GM18868 (cell line): ENCODE results near the gene GASK1B.
A peak's percentile ranks its signal among the peaks of the same experiment; 100 is the strongest.

Experiments
- ATAC-seq: cut with Tn5 transposase; IDR thresholded peaks from one replicate; pipeline ENCODE4 v1.9.1; 2021; ENCODE audit warnings: mild to moderate bottlenecking, moderate library complexity; ENCODE audit not compliant: unreplicated experiment

Gene GASK1B

DNA sequence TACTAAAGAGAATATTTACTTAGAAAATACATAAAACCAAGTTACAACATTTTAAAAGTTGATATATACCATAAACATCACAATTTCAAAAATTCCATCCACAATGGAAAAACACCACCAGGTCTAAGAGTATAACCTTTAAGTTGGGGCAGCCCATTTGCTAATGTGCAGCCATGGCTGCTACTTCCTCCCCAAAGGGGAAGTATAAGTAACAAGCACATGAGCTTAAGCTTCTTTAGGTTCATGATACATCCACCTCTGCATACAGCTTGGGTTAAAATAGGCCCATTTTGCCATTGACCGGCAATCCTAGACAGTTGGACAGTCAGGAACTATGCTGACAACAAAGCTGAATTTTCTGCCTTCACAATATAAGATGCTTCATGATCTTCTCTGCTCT lies 16.6 kb upstream of the GASK1B start:
- no peak for ATAC-seq

DNA sequence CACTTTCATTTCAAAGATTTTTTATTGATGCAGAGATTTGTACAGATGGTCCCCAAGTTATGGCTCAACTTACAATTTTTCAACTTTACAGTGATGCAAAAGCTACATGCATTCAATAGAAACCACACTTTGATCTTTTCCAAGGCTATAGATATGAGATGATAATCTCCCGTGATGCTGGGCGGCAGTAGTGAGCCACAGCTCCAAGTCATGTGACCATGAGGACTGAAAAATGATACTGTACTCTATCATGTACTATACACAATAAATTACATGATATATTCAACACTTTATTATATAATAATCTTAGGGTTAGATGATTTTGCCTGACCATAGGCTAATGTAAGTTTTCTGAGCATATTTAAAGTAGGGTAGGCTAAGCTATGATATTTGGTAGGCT lies 14.0 kb upstream of the GASK1B start:
- no peak for ATAC-seq

DNA sequence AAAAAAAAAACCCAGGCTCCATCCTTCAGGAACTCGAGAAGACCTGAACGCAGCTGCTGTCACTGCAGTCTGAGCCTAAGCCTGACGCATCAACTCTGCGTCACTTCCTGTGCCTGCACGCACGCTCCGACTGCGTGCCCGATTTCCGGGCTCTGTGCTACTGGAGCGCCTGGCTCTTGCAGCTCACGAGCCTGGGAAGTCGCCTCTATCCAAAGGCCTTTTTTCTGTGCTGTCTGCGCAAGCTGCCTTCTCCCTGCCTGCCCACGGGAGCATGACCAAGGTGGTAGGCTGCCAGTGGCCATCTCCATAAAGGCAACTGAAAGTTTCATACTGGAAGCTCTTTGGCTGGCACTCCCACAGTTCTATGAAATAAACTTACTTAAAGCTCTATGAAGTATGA lies 9.9 kb upstream of the GASK1B start:
- no peak for ATAC-seq

DNA sequence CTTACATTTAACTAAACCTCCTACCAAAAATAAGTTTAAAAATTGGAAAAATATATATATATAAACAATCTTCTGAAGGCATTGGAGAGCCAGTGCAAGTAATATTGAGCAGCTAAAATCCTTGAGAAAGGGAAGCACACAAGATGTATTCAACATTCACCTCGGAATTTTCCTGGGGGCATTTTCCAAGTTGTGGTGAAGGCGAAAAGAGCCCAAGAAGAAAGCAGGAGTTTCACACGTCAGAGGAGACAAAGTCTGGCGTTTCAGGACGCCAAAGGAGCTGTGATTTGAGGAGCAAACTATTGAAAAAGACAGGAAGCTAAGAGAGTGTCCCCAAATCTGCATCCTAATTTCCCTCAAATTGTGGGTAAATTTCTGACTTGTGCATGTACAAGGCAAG lies 9.1 kb upstream of the GASK1B start:
- ATAC-seq = no peak

DNA sequence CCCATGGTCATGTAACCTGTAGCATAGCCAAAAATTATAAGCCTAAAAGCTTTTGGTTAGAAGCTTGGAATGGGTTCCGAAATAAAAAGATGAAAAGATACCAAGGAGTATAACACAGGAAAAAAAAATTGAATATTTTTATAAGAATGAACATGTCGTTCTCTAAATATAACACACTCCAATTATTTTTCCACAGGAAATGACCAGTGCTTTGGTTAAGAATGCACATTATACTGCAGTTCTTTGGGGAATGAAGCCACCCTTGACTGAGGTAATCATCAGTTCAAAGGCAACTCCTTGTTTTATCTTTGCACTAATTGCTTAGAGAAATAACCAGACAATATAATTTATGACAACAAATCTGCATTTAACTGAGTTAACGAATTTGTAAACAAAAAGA lies 6.6 kb upstream of the GASK1B start:
- ATAC-seq = no peak

DNA sequence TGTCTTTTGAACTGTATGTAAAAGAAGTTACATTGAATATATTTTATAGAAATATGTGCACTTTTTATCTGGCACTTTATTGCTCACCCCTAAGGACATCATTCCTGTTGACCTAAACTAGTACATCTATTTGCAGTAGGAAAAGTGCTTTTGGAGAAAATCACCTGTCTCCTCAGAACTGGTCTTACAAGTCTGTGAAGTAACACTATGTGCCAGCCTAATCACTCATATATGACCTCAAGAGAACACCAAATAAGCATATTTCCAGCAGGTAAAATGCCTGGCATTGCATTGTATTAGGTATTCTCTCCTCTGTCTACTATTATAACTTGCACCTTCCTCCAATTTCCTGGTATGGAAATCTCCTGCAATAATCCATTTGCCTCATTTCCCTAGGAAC lies 4.0 kb upstream of the GASK1B start:
- ATAC-seq = no peak

DNA sequence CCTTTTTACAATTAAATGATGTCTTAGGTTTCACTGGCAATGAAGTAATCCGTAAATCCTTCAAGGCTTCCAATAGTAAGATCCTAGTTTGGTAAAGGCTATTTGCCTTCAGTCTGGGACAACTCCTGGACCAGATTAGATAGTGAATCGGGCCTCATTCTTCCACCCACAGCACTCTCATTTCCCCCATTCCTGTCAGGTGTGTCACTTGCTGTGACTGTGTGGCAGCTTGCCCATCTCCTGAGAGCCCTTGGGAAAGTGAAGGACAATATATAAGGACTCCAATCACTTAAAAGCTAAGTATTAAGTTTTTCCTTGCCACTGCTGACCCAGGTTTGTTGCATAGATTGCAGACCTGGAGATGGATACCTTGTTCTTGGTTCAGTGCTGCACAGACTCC lies 3.3 kb upstream of the GASK1B start:
- no peak for ATAC-seq

DNA sequence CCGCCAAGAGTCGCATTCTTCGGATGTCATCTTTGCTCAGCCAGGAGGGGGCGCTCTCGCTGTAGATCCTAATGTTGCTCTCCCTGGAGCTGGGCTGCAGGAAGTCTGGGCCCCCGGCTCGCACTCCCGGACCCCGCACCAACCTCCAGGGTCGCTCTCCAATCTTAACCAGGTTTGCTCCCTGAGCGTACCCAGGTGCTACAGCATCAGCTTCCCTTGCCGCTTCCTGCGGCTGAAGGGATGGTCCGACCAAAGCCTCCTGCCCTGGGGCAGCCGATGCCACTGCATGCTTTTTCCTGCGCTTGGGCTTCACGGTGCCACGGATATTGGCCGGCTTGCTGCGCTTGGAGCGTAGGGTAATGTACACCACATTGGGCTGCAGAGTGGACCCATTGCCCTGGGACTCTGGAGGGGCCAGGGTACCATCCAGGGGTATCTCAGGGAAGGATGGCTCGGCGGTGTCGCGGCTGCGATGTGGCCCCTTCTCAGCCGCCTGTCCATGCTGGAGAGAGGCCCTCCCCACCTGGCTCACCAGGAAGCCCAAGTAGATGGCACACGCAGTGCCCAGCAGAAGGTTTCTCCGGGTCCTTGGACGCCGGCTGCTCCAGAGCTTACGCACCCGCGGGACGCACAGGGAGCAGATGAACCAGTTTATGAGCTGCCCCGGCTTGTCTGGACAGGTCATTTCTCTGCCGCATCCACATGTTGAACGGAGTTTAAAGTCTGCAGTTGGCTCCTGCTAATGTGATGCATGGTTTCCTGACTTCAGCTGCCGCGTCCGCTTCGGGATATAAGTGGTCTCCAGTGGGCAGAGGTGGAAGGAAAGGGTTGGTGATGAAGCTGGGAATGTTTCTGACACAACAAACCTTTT lies 1.9 kb downstream of the GASK1B start:
- no peak for ATAC-seq

DNA sequence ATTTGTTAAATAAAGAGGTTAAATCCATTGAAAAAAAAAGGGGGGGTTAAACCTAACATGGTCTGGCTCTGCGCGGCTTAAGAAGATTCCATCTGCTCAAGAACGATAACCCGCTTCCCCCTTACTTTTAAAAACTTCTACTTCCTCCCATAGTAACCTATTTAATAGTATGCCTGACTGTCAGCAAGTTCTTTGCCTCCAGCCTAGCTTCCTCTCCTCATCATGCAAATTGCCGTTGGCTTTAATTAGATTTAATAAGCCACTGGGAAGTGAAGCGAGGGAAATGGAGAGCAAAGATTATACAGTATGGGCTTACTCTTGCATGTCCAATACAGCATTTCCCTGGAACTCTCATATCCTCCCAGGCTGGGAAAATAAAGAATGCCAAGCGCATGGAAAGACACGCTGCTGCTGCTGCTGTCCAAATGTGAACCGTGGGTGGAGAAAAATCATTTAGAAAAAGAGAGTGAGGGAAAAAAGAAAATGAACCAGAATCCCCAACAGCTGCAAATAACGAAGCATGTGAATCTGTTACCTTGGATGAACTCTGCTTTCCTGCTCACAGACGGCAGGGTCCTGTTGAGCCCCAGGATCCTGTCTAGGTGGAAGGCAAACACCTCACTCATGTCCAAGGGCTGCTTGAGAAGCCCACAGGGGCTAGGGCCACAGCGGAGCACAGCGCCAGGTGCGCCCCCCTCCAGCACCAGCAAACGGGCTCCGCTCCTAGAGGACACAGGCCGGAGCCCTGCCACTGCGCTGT lies 2.7 kb downstream of the GASK1B start:
- no peak for ATAC-seq

DNA sequence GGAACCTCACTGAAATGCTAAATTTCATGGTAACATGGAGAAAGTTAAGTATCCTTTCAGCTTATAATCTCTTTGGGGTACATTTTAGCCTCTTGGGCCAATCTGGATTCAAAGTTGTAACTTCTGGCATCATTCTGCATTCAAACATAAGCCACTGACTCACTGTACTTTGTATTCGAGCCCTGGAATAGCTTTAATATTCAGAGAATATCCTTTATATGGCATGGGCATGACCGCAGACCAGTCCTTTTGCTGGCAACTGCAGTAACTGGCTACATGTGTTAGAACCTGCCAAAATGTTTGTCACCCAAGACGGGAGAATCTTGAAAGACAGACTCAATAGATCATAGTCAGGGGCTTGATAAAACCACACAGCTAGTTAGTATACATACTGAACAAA lies 3.3 kb downstream of the GASK1B start:
- ATAC-seq = no peak

DNA sequence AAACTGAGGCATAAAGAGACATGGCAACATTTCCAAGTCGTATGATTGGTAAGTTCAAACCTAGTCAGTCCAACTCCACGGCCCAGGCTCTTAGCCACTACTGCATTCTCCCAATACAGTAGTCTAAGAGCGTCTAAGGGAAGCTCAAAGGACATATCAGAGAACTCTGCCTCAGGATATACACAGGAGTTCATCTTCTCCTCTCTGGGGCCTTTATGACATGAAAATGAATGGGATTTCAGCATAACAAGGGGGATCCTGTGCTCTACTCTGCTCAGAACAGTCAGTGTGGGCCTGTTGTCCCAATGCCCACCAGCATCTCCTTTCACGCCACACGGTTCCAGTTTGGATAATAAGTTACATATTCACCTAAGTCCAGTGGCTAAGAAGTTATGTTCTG lies 4.2 kb downstream of the GASK1B start:
- no peak for ATAC-seq

DNA sequence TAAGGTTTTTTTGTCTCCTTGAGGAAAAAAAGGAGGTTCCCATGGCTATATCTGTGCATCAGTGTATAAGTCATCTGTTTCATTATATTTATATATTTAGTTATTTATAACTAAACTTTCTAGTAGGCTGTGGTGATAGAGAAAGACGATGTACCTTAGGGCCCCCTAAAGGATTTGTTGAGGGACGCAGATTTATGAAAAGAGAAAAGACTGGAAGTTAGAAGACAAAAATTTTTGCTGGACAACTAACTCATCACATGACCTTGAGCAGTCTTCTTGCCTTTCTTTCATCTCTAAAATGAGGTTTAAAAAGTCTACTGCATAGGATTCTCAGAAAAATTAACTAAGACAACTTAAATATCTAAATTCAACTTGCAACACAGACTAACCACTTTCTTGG lies 6.1 kb downstream of the GASK1B start:
- no peak for ATAC-seq

DNA sequence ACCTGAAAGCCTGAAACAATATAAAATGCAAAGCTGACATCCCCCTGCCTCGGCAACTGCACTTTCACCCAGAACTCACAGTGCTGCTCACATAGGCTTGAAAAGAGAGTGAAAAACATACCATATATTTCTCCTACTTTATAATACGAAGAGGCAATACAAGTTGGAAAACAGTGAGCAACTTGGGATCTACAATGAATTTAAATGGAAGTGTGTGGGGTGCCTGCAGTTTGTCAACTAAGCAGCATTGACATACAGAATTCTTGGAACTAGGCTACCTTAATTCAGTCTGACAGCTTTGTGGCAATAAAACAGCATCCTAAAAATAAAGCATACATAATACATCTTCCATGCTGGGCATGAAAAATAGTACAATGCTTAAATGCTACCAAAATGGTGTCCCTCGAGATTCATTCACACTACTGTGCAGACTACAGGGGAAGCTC lies 8.0 kb downstream of the GASK1B start:
- ATAC-seq = no peak

DNA sequence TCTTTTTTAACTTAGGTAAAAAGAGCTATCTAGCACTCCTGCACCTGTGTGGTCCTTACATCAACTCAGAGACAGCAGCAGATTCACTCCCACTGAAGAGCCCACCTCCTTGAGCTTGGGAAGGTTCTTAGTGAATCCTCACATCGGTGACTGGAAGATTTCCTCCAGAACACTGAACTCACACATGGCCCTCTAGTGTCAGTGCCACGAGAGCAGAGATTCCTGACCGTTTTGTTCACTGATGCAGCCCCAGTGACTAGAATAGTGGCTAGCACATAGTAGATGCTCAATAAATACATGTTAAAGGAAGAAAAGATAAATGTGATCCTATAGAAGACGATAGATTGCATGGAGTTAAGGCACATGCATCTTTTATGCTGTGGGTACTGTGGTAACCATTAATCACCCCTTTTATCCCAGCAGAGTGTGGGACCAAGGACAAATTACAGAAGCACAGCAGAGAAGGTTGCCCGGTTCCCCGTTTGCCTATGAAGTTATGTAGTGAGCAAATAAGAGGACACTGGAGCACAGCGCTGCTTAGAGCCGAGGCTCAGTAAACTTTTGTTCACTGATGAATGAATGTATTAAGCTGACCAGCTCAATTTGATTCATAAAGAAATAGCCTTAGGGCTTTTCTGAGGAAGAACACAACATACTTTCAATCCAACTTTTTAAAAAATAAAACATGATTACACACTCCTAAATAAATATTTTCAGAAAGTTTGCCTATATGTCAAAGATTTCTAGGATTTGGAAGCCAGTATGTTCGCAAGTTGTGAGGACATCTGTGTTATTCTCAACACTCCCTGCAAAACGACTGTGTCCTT lies 8.7 kb downstream of the GASK1B start:
- ATAC-seq = no peak

DNA sequence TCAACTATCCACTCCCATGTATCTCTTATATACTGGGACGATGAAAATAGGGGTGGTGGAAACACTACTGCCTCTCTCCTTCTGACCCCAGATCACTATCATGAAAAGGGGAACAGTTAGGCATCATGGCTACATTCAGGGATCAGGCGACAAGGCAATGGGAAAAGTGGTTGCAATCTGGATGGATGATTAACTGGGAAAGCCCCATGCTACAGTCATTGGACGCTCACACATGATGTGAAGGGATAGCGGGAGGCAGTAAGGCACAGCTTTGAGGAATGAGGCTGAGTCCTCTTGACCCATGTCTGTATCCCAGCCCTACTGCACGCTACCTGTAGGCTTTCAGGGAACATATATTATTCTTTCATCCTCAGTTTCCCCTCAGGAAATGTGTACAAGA lies 10.2 kb downstream of the GASK1B start:
- ATAC-seq = no peak

DNA sequence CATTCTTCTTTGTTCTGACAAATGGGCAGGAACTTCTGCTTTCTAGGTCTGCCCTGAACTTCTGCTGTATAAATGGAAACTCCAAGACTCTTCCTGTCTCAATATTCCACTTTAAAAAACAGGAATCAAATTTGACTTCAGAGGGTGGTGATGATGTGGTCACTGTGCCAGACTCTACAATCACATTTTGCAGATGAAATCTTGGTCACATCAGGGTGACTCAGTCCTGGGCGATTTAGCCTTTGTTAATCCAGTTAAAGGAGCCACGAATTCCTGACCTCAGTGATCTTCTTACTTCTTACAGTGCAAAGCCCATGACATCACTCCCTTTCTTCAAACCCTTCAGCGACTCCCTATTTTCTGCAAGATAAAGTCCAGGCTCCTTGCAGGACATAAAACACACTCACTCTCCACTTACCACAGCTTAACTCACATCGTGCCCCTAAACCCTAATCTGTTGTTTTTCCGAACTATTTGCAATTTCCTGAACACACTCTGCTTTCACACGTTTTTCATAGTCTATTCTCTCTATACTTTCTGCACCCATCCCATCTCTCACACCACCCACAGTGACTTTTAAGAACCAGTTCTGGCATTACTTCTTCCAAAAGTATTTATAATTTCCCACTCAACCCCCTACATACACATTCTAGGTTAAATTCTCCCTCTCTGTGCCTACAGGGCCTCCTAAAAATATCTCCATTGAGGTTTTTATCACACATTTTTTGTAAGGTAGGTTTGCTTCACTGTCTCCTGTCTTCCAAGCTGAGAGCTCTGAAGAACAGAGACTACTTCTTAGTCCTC lies 11.1 kb downstream of the GASK1B start:
- ATAC-seq = no peak

DNA sequence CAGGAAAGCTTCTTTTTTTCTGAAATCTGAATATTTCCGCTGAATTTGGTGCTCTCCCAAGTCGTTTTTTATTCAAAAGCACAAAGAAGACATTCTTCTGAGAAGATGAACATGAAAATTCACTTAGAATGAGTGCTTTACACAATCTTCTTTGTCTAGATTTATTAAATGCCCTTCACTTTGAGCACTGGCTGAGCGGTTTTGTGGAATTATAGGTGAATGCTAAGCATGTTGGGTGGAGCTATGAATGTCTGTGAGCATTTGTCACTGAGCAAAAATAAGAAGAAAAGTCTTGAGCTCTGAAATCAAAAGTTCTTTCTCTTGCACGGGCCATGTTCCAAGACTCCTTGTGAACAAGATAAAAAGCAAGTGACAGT lies 13.1 kb downstream of the GASK1B start:
- ATAC-seq = no peak

DNA sequence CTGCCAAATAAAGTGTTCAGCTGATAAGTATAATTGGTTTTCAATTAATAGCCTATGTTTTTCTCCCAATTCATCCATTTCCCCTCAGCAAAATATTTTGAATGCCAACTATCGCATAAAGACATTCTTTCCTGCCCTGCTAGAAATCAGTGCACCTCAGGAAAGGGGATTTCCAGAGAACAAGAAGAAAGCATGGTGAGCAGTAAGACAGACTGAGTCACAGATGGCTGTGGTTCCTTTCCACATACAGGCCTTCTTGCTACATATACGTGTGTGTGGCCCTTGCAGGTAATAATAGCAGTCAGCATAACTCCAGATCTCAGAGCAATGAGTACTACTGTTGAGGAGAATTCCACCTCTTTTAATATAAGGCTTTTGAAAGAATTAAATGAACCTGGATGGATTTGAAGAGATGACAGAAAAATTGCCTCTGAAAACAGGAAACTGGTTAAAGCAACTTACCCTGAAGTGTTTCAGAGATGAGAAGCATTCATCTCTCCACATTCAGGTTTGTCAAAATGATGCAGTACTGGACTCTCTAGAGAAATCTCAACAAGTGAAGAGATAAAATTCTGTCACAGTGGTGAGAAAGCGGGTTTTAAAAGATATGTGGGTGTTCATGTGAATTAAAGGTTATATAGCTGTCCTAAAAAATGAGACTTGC lies 13.6 kb downstream of the GASK1B start:
- peak; percentile 87 for ATAC-seq

DNA sequence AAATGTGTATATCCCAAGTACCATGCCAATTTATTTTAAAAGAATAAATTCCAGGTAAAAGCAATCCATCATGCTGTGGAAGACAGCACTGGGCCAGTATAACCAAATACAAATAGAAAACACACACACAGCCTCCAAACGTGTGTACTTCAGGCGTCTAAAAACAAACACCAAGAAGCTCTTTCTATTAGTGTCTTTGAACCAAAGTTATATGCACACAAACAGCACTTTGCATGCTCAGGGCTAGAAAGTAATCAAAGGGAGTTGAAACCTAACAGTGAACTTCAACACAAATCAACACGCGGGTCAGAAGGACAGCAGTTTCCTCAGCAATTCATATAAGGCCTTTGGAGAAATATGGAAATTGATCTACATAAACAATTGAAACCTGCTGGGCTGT lies 15.4 kb downstream of the GASK1B start:
- no peak for ATAC-seq
